NB4 (cell line): ENCODE data around the gene TPRG1.

ENCODE experiments used
- DNase-seq: peaks from one replicate; pipeline ENCODE4 v3.0.0; 2010; ENCODE audit warnings: low read depth
- H3K4me3 ChIP-seq: one replicate; pipeline ENCODE4 v1.5.1; 2011; ENCODE audit warnings: mild to moderate bottlenecking, low read depth, low read length, moderate library complexity
- CTCF ChIP-seq: IDR thresholded peaks from one replicate; pipeline ENCODE4 v1.5.1; 2012; ENCODE audit warnings: low read depth, low read length
- MAX ChIP-seq: IDR thresholded peaks from 2 replicates; pipeline ENCODE4 v1.6.1; 2011; ENCODE audit warnings: low read depth, low read length
- MYC ChIP-seq: IDR thresholded peaks from 2 replicates; pipeline ENCODE4 v1.6.1; 2011; ENCODE audit warnings: low read depth, low read length
- POLR2A ChIP-seq: IDR thresholded peaks from 2 replicates; pipeline ENCODE4 v1.6.1; 2011; ENCODE audit warnings: mild to moderate bottlenecking; ENCODE audit not compliant: insufficient read length; ENCODE audit errors: extremely low read depth

TPRG1 gene

GRCh38 chr3:189143771-189144170 is 28.0 kb upstream of the TPRG1 start:
- no peak overlapping the region for H3K4me3 ChIP-seq
- DNase-seq, result no peak
- TF ChIP-seq CTCF, result no peak
- TF ChIP-seq POLR2A, result no peak
- TF ChIP-seq MAX, result no peak
- no peak for TF ChIP-seq MYC

- H3K4me3 ChIP-seq, result no peak overlapping the region
- peak; percentile 57 for DNase-seq
- peak; percentile 6 for TF ChIP-seq CTCF
- no peak; the same call in 1 of the 2 replicates for TF ChIP-seq MAX
These were observed 27.1 kb upstream of the TPRG1 start for GRCh38 chr3:189144645-189145044.

- no peak for DNase-seq
- H3K4me3 ChIP-seq, result no peak overlapping the region
- TF ChIP-seq MYC, result no peak
- no peak for TF ChIP-seq CTCF
- TF ChIP-seq MAX, result no peak
- TF ChIP-seq POLR2A, result no peak
These were observed 24.9 kb upstream of the TPRG1 start for GRCh38 chr3:189146848-189147247.

- no peak overlapping the region for H3K4me3 ChIP-seq
- peak; percentile 57 for DNase-seq
- TF ChIP-seq MAX (peak; percentile 12; the same call in 1 of the 2 replicates), MYC (no peak), CTCF (peak; percentile 54), POLR2A (no peak)
These were observed 23.7 kb upstream of the TPRG1 start for GRCh38 chr3:189148081-189148507.

- TF ChIP-seq MYC, result no peak
- TF ChIP-seq MAX, result no peak
- no peak for TF ChIP-seq POLR2A
- no peak for TF ChIP-seq CTCF
- DNase-seq, result no peak
- H3K4me3 ChIP-seq, result no peak overlapping the region
These were observed 22.6 kb upstream of the TPRG1 start for GRCh38 chr3:189149203-189149602.
